ENCODE measurements around the gene KIAA0513.

KIAA0513 gene

DNA sequence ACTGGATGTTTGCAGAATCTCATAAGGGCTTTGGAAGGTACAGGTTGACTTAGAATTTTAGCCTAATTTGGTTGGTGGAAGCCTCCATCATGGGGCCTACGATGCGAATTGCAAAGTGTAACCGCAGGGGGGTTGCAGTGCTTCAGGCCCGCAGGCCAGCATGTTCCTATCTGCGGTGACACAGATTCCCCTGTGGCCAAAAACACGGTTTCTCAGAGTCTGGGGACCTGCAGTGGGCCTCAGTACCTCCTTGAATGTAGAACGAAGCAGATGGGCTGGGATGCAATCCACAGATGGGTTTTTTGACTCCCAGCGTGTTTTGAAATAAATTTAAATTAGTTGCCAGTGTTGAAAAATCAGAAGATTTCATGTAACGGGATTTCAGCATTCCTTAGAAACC is 34.7 kb downstream of the KIAA0513 start:
- TF ChIP-seq, protein P1, sequence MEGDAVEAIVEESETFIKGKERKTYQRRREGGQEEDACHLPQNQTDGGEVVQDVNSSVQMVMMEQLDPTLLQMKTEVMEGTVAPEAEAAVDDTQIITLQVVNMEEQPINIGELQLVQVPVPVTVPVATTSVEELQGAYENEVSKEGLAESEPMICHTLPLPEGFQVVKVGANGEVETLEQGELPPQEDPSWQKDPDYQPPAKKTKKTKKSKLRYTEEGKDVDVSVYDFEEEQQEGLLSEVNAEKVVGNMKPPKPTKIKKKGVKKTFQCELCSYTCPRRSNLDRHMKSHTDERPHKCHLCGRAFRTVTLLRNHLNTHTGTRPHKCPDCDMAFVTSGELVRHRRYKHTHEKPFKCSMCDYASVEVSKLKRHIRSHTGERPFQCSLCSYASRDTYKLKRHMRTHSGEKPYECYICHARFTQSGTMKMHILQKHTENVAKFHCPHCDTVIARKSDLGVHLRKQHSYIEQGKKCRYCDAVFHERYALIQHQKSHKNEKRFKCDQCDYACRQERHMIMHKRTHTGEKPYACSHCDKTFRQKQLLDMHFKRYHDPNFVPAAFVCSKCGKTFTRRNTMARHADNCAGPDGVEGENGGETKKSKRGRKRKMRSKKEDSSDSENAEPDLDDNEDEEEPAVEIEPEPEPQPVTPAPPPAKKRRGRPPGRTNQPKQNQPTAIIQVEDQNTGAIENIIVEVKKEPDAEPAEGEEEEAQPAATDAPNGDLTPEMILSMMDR (conservative IDR thresholded peaks at IDR 0.05), result no peak
- H3K27ac ChIP-seq, result no peak overlapping the region

DNA sequence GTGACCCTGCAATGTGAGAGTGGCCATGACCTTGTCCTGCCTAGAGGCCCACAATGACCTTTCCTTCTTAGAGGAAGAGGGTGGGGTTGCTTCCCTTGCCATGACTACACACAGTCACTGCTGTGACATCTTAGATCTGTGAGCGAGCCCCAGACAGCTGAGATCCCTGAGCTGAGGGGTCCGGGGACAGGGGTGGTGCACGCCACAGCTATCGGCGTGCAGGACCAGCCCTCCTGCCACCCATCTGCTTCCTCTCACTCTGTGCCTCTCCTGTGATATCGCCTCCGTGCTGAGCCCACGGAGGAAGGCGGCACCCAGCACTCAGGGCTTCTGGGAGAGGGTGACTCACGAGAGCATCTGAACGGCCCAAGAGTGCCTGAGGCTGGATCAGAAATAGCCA is 35.2 kb downstream of the KIAA0513 start:
- TF ChIP-seq, protein P1 (conservative IDR thresholded peaks at IDR 0.05), result no peak
- H3K27ac ChIP-seq, result no peak overlapping the region

DNA sequence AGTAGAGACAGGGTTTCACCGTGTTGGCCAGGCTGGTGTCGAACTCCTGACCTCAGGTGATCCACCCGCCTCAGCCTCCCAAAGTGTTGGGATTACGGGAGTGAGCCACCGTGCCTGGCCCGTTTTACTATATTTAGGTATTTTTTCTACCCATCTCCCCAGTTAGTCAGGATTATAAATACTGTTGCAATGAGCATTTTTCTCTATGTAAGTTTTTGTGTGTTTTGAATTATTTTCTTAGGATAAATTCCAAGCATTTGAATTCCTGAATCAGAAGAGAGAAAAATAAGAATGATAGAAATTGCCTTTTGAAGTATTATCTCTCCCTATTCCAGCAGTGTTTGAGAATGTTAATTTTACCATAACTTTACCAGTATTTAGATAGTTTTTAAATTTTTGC is 36.6 kb downstream of the KIAA0513 start:
- TF ChIP-seq, protein P1 (conservative IDR thresholded peaks at IDR 0.05), result no peak
- H3K27ac ChIP-seq, result no peak overlapping the region

DNA sequence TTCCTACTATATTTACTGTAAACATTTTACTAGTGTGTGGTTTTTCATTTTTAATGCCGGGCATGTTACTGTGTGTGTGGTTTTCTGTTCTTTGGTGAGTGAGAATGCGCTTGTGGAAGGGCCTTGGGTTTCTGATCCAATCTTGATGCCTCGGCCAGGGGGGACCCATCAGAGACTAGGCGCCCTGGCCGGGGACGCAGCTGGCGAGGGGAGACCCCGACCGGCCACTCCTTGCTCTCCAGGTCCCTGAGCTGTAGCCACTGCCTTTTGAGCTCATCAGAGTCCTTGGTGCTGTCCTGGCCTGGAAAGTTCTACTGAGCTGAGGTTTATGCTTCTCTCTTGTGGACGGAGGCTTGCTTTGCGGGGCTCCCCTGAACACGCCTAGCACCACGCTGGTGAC is 37.5 kb downstream of the KIAA0513 start:
- TF ChIP-seq, protein P1 (conservative IDR thresholded peaks at IDR 0.05), result no peak
- no peak overlapping the region for H3K27ac ChIP-seq

DNA sequence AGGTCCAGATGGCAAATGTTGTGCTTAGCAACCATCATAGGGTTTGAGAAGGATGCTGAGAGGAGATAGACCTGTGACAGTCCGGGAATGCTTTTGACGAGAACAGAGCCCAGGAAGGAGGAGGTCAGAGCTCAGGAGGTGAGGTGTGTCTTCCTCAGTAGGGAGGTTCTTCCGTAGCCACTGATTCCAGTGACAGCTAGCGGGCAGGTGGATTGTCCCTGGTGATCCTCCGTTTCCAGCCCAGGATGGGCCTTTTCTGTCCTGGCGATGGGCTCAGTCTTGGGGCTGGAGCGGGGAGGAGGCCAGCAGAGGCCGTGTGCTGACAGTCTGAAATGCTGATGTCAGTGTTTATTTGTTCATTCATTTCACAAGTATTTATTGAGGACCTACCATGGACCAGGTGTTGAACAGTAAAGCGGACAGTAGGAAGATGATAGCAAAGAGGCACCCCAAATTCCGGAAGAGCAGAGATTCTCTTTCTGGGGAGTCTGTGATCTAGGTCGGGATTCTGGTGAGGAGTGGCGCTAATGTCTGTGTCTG is 38.8 kb downstream of the KIAA0513 start:
- H3K27ac ChIP-seq, result no peak overlapping the region
- TF ChIP-seq, protein P1 (conservative IDR thresholded peaks at IDR 0.05), result no peak

DNA sequence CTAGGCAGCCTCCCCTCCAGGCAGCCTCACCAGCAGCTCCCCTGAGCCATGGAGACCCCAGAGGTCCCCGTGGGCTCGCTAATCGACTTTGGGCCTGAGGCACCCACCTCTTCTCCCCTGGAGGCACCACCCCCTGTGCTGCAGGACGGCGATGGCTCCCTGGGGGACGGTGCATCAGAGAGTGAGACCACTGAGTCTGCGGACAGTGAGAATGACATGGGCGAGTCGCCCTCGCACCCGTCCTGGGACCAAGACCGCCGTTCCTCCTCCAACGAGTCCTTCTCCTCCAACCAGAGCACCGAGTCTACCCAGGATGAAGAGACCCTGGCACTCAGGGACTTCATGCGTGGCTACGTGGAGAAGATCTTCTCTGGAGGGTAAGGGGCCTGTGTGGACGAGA is 39.4 kb downstream of the KIAA0513 start:
- TF ChIP-seq, protein P1 (conservative IDR thresholded peaks at IDR 0.05), result no peak
- no peak overlapping the region for H3K27ac ChIP-seq

DNA sequence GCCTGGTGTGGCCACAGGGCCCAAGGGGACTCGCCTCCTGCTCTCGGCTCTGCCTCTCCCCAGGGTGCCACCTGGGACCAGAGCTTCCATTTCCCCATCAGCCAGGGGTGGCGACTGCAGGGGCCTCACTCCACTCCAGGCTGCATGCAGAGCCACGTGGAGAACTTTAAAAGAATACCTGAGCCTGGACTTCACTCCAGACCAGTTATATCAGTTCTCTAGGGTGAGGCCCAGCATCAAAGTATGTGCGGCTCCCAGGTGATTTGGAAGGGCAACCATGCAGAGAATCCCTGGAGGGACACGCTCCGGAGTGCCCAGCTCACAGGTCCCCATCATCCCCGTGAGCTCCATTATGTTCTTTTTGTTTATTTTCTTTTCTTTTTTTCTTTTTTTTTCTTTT is 39.8 kb downstream of the KIAA0513 start:
- TF ChIP-seq, protein P1 (conservative IDR thresholded peaks at IDR 0.05), result no peak
- H3K27ac ChIP-seq, result no peak overlapping the region
